GM19193 (cell line): ENCODE data around the gene ADARB2.

Source experiments
- POLR2A ChIP-seq: IDR thresholded peaks from 4 replicates; pipeline ENCODE4 v1.6.1; 2011; ENCODE audit not compliant: insufficient read depth, insufficient read length; ENCODE audit errors: extremely low read depth

Gene ADARB2

DNA sequence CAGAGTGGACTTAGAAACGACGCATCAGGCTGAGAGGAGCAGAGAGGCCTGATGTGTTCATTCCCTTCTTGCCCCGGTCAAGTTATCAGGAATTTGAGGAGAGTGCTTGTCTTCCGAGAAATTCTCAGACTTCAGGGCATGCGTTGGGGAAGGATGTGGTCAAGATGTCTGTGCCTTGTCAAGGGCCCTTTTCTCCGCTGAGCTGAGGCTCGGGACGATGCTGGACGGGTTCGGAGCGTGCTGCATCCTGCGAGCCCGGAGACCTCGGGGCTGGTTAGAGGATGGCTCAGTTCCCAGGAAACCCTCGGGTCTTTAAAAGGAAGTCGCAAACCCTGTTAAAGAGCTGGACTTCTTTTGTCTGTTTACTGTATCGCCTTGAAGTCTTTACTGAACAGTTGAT lies 325.4 kb downstream of the ADARB2 start:
- TF ChIP-seq POLR2A, result no peak

DNA sequence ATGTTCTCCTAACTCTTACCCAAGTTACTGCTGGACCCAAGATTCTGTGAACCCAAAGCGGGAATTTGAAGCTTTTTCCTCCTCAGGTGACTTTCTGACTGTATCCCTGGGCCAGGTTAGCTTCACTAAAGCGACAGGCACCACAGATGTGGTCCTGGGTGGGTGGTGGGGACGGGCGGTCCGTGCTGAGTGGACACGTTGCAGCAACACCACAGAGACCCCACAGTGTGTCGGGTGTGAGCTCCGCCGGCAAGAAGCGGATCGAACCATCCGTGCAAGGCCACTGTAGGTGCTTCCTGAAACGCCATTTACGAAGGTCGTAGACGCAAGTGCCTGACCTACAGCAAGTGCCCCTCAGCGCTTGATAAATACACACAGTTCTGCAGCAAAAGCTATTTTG lies 325.9 kb downstream of the ADARB2 start:
- TF ChIP-seq POLR2A, result no peak

DNA sequence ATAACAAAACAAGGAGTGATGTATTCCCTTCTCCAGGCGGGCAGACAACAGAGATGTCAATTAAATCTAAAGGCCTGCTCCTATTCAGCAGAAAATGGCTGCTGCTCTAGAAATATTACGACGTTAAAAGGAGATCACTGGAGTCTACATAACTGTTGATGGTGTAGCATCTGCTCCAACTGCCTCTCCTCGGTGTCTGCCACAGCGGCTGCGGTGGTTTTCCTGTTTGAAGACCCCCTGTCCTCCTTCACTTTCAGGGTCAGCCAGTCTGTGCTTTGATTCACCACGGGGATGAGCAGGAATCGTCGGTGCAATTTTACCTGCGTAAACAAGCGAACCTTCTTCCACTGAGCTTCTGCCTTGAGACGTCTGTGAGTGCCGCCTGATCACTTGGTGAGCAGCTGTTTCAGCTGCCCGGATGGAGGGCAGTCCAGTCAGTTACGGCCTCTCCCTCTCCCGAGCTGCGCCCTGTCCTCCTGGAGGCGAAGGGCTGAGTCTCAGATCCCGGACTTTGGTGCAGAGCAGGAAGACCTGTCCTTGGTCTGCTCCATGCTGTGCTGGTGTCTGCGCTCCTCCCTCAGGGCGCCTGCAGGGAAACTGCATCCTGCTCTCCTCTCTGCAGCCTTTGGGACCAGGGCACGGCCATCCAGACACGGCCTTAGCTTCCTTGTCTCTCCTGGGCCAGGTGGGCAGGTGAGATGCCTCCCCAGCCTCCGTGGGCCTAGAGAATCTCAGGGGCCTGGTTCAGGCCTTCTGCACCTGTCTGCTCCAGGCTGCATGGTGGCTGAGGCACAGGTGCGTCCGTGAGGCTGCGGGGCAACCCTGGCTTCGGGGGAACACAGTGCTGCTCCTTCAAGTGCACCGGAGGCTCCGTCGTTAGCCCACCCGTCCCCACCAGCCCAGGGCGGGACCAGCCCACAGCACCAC lies 326.6 kb downstream of the ADARB2 start:
- no peak for TF ChIP-seq POLR2A

DNA sequence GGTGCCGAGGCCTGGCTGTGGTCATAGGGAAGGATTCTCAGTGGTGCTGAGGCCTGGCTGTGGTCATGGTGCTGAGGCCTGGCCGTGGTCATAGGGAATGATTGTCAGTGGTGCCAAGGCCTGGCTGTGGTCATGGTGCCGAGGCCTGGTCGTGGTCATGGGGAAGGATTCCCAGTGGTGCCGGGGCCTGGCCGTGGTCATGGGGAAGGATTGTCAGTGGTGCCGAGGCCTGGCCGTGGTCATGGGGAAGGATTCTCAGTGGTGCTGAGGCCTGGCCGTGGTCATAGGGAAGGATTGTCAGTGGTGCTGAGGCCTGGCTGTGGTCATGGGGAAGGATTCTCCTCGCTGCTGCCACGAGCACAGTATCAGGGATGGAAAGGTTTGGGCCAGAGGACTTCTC lies 327.3 kb downstream of the ADARB2 start:
- TF ChIP-seq POLR2A, result no peak

DNA sequence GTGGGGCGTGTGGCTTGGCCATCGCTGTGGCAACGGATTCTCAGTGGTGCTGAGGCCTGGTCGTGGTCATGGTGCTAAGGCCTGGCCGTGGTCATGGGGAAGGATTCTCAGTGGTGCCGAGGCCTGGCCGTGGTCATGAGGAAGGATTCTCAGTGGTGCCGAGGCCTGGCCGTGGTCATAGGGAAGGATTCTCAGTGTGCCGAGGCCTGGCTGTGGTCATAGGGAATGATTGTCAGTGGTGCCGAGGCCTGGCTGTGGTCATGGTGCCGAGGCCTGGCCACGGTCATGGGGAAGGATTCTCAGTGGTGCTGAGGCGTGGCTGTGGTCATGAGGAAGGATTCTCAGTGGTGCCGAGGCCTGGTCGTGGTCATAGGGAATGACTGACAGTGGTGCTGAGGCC lies 327.9 kb downstream of the ADARB2 start:
- TF ChIP-seq POLR2A, result no peak

DNA sequence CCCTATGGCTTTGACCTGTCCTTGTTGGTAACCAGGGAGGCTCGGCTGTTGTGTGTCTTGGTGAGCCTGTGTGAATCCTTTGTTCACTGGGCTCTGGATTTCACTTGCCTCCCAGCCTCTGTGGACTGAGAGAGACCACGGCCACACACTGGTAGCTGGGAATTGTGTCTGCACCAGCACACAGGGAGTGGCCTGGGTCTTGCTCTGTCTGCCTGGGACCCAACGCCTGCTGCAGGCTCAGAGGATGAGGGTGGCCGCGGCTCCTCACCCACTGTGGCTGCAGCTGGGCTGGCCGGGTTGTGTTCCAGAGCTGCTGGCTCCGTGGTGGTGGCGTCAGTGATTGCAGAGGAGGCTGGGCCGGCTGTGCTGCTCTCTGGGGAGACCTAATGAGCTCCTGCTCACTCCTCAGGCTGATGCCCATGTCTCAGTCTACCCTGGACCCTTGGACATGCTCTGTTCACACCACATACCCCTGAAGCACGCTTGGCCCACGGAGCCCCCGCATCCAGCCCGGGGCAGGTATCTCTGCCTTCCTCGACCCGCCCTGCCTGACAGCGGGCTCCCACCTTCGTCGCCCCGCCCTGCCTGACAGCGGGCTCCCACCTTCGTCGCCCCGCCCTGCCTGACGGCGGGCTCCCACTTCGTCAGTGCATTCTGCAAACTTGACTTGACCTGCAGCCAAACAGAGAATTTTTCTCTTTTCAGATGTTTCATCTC lies 328.5 kb downstream of the ADARB2 start:
- no peak for TF ChIP-seq POLR2A

DNA sequence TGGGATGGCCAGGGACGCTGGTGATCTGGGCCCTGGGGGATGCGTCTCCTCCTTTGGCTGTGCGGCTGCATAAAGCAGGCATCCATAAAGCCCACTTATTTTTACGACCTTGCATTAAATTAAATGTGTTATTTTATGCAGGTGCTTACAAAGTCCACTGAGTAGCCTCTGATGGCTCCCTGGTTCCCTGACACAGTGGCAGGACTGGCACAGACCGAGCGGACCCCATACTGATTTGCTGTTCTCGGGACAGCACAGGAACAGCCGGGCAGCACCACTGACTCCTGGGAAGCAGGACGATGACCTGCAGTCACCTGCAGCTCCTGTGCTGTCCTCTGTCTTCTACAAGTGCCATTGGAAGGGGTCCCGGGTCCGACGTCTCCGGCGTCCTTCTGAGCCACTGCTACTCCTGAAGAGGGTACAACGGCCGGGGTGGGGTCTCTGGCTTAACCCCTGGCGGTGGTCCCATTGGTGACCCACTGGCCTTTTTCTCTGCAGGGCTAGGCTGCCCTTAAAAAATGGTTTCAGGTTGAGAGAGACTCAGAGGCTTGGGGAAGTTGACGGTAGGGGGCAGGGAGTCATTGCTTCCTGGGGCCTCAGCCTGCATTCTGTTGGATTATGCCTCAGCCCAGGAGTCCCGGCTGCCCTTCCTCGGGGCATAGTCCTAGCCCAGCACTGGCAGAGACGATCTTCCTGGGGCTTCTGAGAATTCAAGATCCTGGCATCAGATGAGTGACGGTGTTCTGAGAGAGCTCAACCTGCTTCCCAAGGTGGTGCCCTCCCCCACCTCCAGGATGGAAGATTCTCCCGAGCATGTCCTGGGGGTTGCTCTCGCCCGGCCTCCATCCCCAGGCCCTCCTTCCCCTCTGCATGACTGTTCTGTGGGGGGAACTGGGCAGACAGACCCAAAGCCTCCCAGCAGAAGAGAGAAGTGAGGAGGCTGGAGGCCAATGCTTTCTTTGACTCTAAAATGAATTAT lies 330.1 kb downstream of the ADARB2 start:
- no peak for TF ChIP-seq POLR2A

DNA sequence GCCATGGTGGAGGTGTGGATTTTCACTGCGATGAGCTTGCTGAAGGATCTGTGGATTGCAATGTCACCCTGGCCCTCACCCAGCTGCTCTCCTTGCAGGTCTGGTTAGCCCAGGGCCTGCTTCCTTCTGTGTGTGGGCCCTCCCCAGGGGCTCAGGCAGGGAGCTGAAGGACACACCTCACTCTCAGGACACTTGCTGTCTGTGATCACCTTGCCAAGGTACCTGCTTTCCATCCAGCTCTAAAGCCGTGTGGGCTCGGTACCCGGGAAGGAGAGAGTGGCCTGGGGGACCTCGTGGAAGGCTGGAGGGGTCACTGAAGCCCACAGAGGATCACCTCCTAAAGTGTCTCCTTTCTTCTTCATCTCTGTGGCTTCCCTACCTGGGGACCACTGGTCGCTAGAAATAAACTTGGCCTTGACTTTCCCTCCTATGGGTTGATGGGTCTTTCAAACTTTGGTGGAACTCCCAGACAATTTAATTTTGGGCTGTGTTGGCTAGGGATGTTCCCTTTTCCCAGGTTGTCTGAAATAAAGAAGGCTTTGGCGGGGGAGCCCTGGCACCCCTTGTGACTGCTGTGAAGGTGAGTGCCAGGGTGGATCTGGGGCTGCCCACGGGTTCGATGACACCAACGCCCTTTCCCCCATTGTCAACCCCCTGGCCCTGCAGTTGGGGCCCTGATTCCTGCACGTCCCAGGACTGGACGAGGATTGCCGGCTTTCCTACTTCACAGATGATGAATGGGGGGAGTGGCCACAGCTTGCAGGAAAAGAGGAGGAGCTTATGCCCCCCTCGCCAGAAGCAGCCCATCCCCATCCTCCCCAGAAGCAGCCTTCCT lies 331.0 kb downstream of the ADARB2 start:
- no peak for TF ChIP-seq POLR2A

DNA sequence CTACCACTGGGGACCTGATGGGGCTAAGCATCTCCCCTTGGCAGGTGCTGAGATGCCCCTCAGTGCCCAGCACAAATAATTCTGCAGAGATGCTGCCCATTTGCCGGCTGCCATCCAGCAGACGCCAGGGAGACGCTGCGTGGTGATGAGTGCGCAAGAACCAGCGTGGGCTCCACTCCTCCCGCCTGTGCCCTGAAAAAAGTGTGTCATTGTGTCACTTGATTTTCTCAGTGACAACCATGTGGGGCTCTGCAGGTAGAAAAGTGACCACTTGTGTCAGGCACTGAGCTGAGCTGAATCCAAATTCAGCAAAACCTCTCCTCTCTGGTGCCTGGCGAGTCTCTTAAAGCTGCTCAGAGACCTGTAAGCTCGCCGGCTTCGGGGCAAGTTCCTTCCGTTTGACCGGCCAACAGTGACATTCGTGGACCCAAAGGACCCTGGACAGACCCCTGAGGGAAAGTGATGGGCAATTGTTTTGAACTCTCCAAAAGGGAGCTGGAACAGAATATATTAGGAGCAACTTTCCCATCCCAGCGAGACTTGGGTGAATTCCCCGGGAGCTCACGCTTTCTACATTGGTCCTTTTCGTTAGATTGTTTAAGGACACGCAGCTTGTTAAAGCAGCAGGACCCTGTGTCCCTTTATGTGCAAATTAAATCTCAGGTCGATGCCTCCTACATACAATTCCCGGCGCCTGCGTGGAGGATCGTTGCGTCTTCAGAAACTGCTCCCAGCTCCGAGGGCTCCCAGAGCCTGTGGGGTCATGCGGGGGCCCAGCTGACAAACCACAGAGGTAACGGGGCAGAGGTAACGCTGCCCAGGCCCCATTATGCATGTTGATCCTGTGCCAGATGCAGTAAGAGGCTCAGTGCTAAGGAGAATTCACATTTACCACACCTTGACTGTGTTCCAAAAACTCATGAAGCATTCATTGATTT lies 332.7 kb downstream of the ADARB2 start:
- TF ChIP-seq POLR2A, result no peak

DNA sequence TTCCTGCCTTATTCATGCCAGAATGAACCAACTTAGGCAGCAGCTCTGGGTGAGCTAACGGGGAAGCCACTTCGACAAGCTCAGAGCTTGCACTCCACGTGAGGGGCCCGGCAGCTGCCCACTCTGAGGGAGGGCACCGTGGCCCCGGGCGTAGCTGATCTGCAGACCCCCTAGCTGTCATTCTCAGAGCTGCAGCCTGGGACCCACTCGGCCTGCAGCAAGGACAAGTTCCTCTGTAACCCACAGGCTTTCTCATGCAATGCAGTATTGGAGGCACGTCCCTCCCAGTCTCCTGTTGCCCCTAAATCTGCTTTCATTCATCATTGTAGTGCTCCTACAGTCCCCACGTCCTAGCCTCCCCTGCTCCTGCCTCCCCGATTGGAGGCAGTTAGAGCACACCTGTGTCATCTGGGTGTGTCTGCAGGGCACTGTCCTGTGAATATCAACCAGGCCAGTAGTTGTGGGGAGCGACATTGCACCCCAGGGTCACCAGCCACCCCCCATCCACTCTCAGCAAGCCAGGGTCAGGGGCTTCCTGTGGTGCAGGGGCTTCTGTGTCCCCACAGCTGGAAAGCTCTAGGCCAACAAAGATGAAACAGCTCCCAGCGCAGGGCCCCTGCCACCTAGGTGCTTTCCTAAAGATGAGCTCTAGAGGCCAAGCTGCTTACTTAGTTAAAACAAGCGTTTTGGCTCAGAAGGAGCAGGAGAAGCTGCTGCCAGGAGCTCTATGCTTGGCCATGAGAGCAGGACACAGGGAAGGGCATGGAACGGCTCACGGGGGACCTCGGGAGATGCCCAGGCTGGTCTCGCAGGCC lies 333.6 kb downstream of the ADARB2 start:
- TF ChIP-seq POLR2A, result no peak

DNA sequence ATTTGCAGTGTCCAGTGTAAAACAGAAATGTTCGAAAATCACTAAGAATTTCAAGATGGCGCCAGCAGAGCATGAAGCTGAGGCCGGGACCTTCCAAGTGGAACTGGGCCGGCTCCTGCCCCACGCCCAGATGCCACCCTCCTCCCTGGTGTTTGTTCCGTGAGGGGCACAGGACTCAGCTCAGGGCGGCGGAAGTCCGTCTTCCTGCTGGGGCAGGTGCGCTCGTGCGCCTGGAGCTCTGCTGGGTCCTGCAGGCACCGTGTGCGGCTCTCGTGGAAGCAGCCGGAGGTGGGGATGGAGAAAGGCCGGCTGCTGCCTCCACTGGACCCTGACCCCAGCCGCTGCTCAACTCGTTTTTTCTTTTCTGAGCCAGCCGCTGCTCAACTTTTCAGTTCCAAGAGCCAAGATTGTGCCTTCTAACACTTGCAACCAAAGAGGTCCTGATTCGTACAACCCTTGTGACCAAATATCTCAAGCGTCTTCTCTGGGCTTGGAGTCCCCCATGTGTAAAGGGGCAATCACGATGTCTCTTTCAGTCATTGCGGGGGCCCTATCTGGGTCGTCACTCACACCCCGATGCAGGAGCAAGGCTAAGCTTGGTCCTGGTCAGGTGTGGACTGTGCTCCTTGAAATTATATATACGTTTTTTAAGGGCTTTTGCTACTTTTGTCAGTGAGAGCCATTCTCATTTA lies 334.4 kb downstream of the ADARB2 start:
- no peak for TF ChIP-seq POLR2A
